GM12873 (cell line): Measurements from ENCODE around the gene PHACTR3.

Experiments used
- CTCF ChIP-seq: IDR thresholded peaks from 2 replicates; pipeline ENCODE4 v1.5.1; 2012; ENCODE audit warnings: low read depth, mild to moderate bottlenecking, moderate library complexity, low read length, control low read depth; ENCODE audit not compliant: insufficient read depth; ENCODE audit errors: missing control alignments

The PHACTR3 gene

DNA sequence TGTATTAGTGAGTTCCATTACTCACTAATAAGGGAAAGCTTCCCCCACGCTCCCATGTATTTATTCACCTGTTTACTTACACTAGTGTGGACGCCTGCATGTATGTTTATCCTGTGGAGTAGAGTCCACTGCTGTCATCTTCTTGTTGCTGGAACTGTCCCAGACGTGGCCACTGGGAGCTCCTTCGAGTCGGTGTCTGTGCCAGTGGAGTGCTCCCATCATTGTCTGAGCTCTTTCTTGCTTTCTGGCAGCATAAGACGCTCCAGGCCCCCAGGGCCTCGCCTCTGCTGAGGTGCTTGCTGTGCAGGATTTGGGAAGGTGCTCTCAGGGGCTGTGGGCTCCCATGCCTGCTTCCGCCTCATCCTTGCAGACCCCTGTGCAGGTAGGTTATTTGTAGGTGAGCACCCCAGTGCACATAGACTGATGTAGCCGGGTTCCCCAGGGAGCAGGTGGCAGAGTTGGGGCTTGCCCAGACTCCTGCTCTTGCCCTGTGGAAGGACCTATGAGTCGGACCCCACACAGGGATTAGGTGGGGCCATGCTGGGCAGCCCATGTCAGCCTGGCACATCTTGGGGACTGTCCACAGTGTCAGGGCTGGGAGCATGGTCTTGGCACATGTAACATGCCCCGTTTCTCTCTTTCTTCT lies 16.6 kb downstream of the PHACTR3 start:
- no peak for TF ChIP-seq CTCF

GRCh38 chr20:59622496-59622895 lies 18.2 kb downstream of the PHACTR3 start:
- TF ChIP-seq CTCF, result no peak

- no peak for TF ChIP-seq CTCF
Observed at GRCh38 chr20:59623133-59623532, 18.8 kb downstream of the PHACTR3 start.

- TF ChIP-seq CTCF, result no peak
Observed at GRCh38 chr20:59623583-59623982, 19.2 kb downstream of the PHACTR3 start.

DNA sequence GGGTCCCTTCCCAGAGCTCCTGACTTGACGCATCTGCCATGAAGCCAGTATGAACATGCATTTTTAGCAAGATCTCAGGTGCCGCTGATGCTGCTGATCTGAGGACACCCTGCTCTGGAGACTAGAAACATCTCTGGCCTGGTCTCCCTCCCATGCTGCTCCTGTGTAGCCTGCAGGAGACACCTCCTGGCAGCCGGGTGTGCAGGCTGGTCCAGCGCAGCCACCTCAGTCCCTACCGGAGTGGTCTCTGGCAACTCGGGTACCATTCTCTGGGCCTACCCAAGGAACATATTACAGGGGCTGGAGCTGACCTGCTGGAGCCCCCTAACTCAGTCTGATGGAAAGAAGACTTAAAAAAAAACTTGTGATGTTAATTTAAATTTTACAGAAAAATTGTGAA lies 20.1 kb downstream of the PHACTR3 start:
- no peak for TF ChIP-seq CTCF

DNA sequence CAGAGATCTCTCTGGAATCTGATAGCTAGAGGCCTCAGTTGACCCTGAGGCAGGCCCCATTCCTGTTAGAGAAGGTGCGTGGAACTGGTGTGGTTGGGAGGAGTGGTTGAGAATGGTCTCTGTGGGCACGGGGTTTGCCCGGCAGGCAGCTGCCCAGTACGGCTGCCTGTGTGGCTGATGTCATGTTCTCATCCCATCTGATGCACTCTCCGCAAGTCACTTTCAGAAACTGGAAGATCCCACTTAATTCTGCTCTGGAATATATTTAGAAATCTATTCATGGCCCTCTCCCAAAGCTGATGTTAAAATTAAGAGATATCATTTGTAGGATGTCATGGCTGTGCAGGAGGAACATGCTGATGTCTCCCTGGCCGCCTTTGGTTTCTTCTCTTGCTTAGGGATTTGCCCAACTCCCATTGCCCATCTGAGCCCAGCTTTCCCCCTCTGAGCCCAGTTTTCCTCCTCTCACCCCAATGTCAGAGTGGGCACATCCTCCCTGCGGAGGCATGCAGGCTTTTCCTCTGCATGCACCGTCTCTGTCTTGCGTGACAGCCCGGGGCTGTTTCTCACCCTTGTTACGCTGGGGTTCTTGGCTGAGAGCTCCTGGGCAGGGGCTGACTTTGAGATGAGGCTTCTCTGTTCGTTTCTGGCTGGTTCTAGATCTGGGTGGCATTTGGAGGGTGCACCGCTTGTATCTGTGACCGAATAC lies 21.0 kb downstream of the PHACTR3 start:
- no peak for TF ChIP-seq CTCF

GRCh38 chr20:59627298-59627697 lies 23.0 kb downstream of the PHACTR3 start:
- TF ChIP-seq CTCF, result no peak
